Tibial nerve (tissue), 4 donors: ENCODE data around the gene FAM120C.

Source experiments
- CTCF ChIP-seq, 5 experiments: fragments of 200-600 bp in 3 of 5; fragments of 450-650 bp in 2 of 5; sonication (generic) in 3 of 5; IDR thresholded peaks; one replicate each; pipeline ENCODE4 v1.5.1; 2016 to 2019; ENCODE audit warnings: antibody characterized with exemption in 5 of 5, mild to moderate bottlenecking in 3 of 5, moderate library complexity in 2 of 5
- EP300 ChIP-seq, 2 donors: sonication (generic); formaldehyde crosslinking; IDR thresholded peaks; one replicate each; pipeline ENCODE4 v1.6.1; 2017; ENCODE audit warnings: antibody characterized with exemption in 2 of 2, mild to moderate bottlenecking in 1 of 2

GRCh38 chrX:54074826-54075225 lies 108.2 kb downstream of the FAM120C start:
- TF ChIP-seq CTCF (IDR thresholded peaks at IDR 0.05) (no peak), EP300 (IDR thresholded peaks at IDR 0.05) (no peak)
